ENCODE data around the gene MADD. TPM values are rescaled to one million over a fixed set of nuclear protein-coding genes. Genes with fewer than 3 reads are reported as not detected.

Gene MADD
- total RNA-seq, 2 donors from 2014 or later: 155 to 209 TPM

- Mint-ChIP-seq H3K27ac (peak overlapping the region; percentile 51), H3K4me3 (no peak overlapping the region), H3K4me1 (peaks cover 6% of the 10 kb centered on the region), H3K36me3 (ENCODE audit: low read depth) (peaks cover 18% of the 10 kb centered on the region), H3K27me3 (no peaks in the 10 kb centered on the region)
- DNase-seq (no peak), ATAC-seq (no peak)
- no peaks in the 10 kb centered on the region for H3K9me3 ChIP-seq (ENCODE audit: control insufficient read depth, low read length, poor library complexity, severe bottlenecking)
These were observed 56.3 kb downstream of the MADD start for GRCh38 chr11:47326198-47326597.

DNA sequence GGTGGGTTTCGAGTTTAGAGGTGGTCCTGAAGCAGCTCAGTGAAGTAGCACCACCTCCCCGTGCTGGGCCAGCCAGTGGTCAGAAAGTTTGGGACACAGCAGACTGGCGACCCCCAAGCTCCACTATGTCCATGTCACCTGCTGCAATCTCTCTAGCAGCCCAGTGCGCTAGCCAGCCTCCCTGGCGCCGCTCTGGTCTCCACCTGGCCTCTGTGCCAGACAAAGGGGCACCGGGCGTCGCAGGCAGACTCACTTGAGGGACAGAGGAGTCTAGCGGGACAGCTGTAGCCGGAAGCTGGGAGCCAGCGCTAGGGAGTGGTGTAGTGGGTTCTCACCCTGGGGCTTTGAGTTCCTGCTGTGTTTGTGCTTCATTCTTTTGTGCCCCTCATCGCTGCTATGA lies 57.1 kb downstream of the MADD start:
- no peaks in the 10 kb centered on the region for H3K9me3 ChIP-seq (ENCODE audit: control insufficient read depth, low read length, poor library complexity, severe bottlenecking)
- no peak for ATAC-seq
- Mint-ChIP-seq H3K36me3 (ENCODE audit: low read depth) (peaks cover 15% of the 10 kb centered on the region), H3K27me3 (no peaks in the 10 kb centered on the region), H3K27ac (peak overlapping the region; percentile 51), H3K4me3 (no peak overlapping the region), H3K4me1 (peaks cover 6% of the 10 kb centered on the region)
- no peak for DNase-seq

GRCh38 chr11:47327949-47328348 lies 58.0 kb downstream of the MADD start:
- H3K9me3 ChIP-seq (ENCODE audit: control insufficient read depth, low read length, poor library complexity, severe bottlenecking): no peaks in the 10 kb centered on the region
- no peaks in the 10 kb centered on the region for H3K27me3 Mint-ChIP-seq
- peaks cover 15% of the 10 kb centered on the region for H3K36me3 Mint-ChIP-seq (ENCODE audit: low read depth)
- H3K27ac Mint-ChIP-seq: peak overlapping the region; percentile 79
- DNase-seq (no peak), ATAC-seq (no peak)
- H3K4me3 Mint-ChIP-seq: no peak overlapping the region
- peaks cover 6% of the 10 kb centered on the region for H3K4me1 Mint-ChIP-seq

GRCh38 chr11:47328449-47329390 lies 58.8 kb downstream of the MADD start:
- DNase-seq: no peak
- H3K4me3 Mint-ChIP-seq: no peak overlapping the region
- H3K9me3 ChIP-seq (ENCODE audit: control insufficient read depth, low read length, poor library complexity, severe bottlenecking): no peaks in the 10 kb centered on the region
- H3K36me3 Mint-ChIP-seq (ENCODE audit: low read depth): peaks cover 15% of the 10 kb centered on the region
- peaks cover 6% of the 10 kb centered on the region for H3K4me1 Mint-ChIP-seq
- no peak for ATAC-seq
- H3K27ac Mint-ChIP-seq: peak overlapping the region; percentile 79
- H3K27me3 Mint-ChIP-seq: no peaks in the 10 kb centered on the region

DNA sequence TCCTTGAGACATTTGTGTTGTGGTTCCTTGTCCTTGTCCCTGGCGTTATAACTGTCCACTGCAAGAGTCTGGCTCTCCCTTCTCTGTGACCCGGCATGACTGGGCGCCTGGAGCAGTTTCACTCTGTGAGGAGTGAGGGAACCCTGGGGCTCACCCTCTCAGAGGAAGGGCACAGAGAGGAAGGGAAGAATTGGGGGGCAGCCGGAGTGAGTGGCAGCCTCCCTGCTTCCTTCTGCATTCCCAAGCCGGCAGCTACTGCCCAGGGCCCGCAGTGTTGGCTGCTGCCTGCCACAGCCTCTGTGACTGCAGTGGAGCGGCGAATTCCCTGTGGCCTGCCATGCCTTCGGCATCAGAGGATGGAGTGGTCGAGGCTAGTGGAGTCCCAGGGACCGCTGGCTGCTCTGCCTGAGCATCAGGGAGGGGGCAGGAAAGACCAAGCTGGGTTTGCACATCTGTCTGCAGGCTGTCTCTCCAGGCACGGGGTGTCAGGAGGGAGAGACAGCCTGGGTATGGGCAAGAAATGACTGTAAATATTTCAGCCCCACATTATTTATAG lies 59.6 kb downstream of the MADD start:
- Mint-ChIP-seq H3K4me1 (peaks cover 6% of the 10 kb centered on the region), H3K36me3 (ENCODE audit: low read depth) (peaks cover 15% of the 10 kb centered on the region), H3K27me3 (no peaks in the 10 kb centered on the region), H3K4me3 (no peak overlapping the region), H3K27ac (peak overlapping the region; percentile 16)
- H3K9me3 ChIP-seq (ENCODE audit: control insufficient read depth, low read length, poor library complexity, severe bottlenecking): no peaks in the 10 kb centered on the region
- ATAC-seq (no peak), DNase-seq (no peak)

GRCh38 chr11:47329987-47330931 lies 60.3 kb downstream of the MADD start:
- DNase-seq: no peak
- H3K27me3 Mint-ChIP-seq: no peaks in the 10 kb centered on the region
- H3K9me3 ChIP-seq (ENCODE audit: control insufficient read depth, low read length, poor library complexity, severe bottlenecking): no peaks in the 10 kb centered on the region
- no peak overlapping the region for H3K4me3 Mint-ChIP-seq
- peak; percentile 8 for ATAC-seq
- peaks cover 9% of the 10 kb centered on the region for H3K36me3 Mint-ChIP-seq (ENCODE audit: low read depth)
- peak overlapping the region; percentile 16 for H3K27ac Mint-ChIP-seq
- H3K4me1 Mint-ChIP-seq: peaks cover 4% of the 10 kb centered on the region

DNA sequence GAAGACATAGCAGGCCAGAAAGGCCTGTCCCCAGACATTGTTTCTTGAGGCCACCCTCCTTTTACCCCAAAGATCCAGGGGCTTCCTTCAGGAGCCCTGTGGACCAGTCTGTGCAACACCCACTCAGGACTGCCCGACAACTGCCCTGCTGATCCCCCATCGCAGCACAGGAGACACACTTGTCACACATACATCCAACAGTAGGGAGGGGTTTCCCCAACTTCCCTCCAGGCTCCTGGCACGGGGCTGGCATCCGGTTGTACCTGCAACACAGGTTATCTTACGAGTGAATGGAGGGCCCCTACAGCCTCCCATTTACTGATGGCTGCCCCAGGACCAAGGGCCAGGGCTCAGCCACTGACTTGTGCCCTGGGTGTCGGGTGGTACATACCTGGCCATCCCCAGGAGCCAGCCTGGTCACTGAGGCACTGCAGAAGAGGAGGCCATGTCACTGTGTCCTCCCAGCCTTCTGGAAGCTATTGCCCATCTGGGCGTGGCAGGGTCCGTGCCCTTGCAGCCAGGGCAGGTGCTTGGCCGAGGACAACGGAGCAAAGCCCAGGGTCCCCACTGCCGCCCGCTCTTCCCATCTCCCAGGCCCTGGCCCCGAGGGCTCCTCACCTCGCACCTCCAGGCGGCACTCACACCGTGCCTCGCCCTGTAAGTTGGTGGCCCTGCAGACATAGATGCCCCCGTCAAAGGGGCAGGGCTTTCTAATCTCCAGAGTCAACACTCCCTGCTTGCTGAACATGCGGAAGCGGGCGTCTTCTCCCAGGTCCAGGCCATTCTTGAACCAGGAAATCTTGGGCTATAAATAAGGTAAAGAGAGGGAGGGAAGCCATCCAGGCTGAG lies 61.7 kb downstream of the MADD start:
- peaks cover 1% of the 10 kb centered on the region for H3K4me1 Mint-ChIP-seq
- H3K4me3 Mint-ChIP-seq: no peak overlapping the region
- DNase-seq (no peak), ATAC-seq (no peak)
- no peaks in the 10 kb centered on the region for H3K27me3 Mint-ChIP-seq
- no peak overlapping the region for H3K27ac Mint-ChIP-seq
- no peaks in the 10 kb centered on the region for H3K9me3 ChIP-seq (ENCODE audit: control insufficient read depth, low read length, poor library complexity, severe bottlenecking)
- peaks cover 6% of the 10 kb centered on the region for H3K36me3 Mint-ChIP-seq (ENCODE audit: low read depth)

GRCh38 chr11:47332303-47332711 lies 62.4 kb downstream of the MADD start:
- peaks cover 5% of the 10 kb centered on the region for H3K36me3 Mint-ChIP-seq (ENCODE audit: low read depth)
- no peak overlapping the region for H3K27ac Mint-ChIP-seq

GRCh38 chr11:47332791-47333525 lies 63.0 kb downstream of the MADD start:
- DNase-seq (no peak), ATAC-seq (no peak)
- H3K27me3 Mint-ChIP-seq: no peaks in the 10 kb centered on the region
- H3K9me3 ChIP-seq (ENCODE audit: control insufficient read depth, low read length, poor library complexity, severe bottlenecking): no peaks in the 10 kb centered on the region
- H3K27ac Mint-ChIP-seq: no peak overlapping the region
- H3K4me3 Mint-ChIP-seq: no peak overlapping the region
- H3K36me3 Mint-ChIP-seq (ENCODE audit: low read depth): no peaks in the 10 kb centered on the region
- H3K4me1 Mint-ChIP-seq: peaks cover under 1% of the 10 kb centered on the region

More at GRCh38 chr11:47332303-47332711, 62.4 kb downstream of the MADD start:
- DNase-seq (no peak), ATAC-seq (peak; percentile 12)
- no peak overlapping the region for H3K4me3 Mint-ChIP-seq
- H3K4me1 Mint-ChIP-seq: no peaks in the 10 kb centered on the region
- H3K9me3 ChIP-seq (ENCODE audit: control insufficient read depth, low read length, poor library complexity, severe bottlenecking): no peaks in the 10 kb centered on the region
- no peaks in the 10 kb centered on the region for H3K27me3 Mint-ChIP-seq

DNA sequence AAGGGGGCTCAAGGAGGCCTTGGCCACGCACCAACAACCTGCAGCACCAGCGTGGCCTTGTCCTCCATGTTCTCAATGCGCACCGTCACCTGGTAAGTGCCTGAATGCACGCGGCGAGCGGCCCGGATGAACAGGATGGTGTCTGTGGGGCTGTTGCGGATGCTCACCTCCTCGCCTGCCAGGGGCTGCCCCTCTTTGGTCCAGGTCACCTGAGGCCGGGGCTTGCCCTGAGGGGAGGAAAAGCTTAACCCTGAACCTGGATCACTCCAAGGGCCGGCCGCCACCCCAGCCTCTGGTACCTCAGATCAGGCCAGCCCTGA lies 63.6 kb downstream of the MADD start:
- H3K9me3 ChIP-seq (ENCODE audit: control insufficient read depth, low read length, poor library complexity, severe bottlenecking): no peaks in the 10 kb centered on the region
- Mint-ChIP-seq H3K4me3 (no peak overlapping the region), H3K4me1 (peaks cover 3% of the 10 kb centered on the region), H3K27me3 (no peaks in the 10 kb centered on the region), H3K27ac (no peak overlapping the region), H3K36me3 (ENCODE audit: low read depth) (no peaks in the 10 kb centered on the region)
- DNase-seq (no peak), ATAC-seq (no peak)

- H3K27ac Mint-ChIP-seq: no peak overlapping the region
- DNase-seq (no peak), ATAC-seq (no peak)
- peaks cover 3% of the 10 kb centered on the region for H3K4me1 Mint-ChIP-seq
- H3K36me3 Mint-ChIP-seq (ENCODE audit: low read depth): no peaks in the 10 kb centered on the region
- no peak overlapping the region for H3K4me3 Mint-ChIP-seq
- H3K9me3 ChIP-seq (ENCODE audit: control insufficient read depth, low read length, poor library complexity, severe bottlenecking): no peaks in the 10 kb centered on the region
- no peaks in the 10 kb centered on the region for H3K27me3 Mint-ChIP-seq
These were observed 64.0 kb downstream of the MADD start for GRCh38 chr11:47333886-47334443.
